OCI-LY7 (cell line): ENCODE measurements around the gene SUSD4.

Experiments used
- CTCF ChIP-seq: fragments of 200-600 bp; sonication (generic); conservative IDR thresholded peaks from 2 replicates; pipeline ENCODE4 v1.5.1; 2014; ENCODE audit warnings: mild to moderate bottlenecking, antibody characterized with exemption, low read length, moderate library complexity, mixed read lengths
- EZH2phosphoT487 ChIP-seq: fragments of 200-600 bp; sonication (generic); IDR thresholded peaks from 2 replicates; pipeline ENCODE4 v1.6.1; 2018; ENCODE audit warnings: low read depth, borderline replicate concordance, mild to moderate bottlenecking, mixed run types, antibody characterized with exemption, low read length, moderate library complexity, mixed read lengths

- TF ChIP-seq CTCF (no peak), EZH2phosphoT487 (no peak)
These were observed 183.2 kb downstream of the SUSD4 start for GRCh38 chr1:223180731-223181321.
